Stimulated activated CD4-positive, alpha-beta T cell treated with anti-CD3 and anti-CD28 coated beads, Interleukin-12 subunit alpha, Interleukin-12 subunit beta, amount 100 ng/mL, for 4 hours (primary cell): Measurements from ENCODE around the gene OBP2B.
"Not testable (repeated sequence)": the region's sequence is repeated elsewhere in the genome, so short reads cannot be mapped to it uniquely, and the experiment has no call there.

Experiments
- DNase-seq: peaks from one replicate; pipeline ENCODE4 v3.0.0-alpha.2; 2020

OBP2B gene, protein sequence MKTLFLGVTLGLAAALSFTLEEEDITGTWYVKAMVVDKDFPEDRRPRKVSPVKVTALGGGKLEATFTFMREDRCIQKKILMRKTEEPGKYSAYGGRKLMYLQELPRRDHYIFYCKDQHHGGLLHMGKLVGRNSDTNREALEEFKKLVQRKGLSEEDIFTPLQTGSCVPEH

DNA sequence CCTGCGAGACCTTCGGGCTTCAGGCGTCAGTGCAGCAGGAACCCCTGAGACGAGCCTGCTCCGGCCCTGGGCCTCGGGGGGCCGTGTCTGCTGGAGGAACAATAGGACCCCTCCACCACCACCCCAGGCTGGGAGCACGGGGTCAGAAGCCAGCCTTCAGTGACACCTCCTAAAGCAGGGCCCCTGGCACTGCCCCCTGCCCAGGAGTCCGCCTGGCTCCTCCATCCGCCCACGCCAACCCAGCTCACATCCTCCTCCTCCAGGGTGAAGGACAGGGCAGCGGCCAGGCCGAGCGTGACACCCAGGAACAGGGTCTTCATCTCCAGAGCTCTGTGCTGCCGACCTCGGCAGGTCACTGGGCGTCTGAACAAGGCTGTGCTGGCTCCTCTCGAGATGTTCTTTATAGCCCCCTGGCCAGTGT, at the start of gene OBP2B:
Gene OBP2B (minus strand): TSS at position 371 of the 421 bp plus-strand sequence. CDS start 51 bp downstream, at position 320.
- not testable (repeated sequence) for DNase-seq

DNA sequence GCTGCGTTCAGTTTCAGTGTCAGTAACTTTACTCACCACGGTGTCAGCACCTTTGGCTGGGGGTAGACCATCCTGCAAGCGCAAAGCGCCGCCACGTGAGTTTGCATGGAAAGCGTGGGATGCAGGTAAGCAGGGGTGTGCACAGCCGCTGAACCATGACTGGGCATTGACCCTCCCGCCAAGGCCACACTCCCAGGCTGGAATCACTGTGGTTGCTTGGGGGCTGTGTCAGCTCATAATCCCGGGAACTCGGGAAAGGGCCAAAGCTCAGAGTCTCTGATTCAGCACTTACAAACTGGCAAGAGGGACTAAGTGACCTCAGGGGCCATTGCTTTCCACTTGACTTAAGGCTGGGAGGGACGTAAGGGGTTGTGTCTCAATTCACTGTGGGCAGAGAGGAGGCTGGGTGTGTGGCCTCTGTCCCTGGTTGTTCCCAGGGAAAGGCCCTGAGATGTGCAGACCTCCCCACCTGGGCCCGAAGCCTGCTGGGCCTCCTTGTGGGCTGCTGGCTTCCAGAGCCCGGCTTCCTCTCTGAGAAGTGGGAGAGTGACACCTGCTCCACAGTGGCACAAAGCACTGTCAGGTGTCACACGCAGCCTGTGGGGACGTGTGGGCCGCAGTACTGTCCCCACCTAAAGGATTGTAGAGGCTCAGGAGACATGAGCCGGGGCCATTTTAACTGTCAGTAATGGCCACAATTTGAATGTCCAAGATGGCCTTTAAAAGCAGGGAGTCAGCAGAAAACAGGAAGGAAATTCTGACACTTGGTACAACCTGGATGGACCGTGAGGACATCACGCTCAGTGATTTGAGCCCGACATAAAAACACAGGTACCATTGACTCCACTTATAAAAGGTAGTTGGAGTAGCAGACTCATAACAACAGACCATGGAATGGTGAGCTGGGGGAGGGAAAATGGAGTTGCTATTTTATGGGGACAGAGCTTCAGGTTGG, 49.3 kb upstream of the OBP2B start:
- no peak for DNase-seq

DNA sequence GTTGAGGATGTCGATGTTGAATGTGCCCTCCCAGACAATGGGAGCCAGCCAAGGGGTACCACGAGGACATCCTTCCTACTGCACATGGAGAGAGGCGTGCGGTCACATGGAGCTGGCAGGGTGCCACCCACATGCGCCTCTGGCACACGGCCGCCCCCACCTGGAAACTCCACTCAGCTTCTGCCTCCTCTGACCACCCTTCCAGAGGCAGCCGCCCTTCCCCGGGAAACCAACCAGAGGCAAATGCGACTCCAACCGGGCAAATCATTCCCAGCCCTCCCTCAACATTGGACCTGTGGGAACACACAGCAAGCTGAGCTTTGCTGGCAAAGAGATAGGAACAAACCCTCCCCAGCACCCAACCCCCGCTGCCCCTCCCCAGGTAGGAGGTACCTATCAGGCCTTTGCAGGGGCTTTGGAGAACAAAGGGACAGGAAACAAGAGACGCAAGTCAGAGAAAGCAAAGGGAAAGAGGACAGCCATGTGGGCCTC, 48.5 kb upstream of the OBP2B start:
- no peak for DNase-seq

DNA sequence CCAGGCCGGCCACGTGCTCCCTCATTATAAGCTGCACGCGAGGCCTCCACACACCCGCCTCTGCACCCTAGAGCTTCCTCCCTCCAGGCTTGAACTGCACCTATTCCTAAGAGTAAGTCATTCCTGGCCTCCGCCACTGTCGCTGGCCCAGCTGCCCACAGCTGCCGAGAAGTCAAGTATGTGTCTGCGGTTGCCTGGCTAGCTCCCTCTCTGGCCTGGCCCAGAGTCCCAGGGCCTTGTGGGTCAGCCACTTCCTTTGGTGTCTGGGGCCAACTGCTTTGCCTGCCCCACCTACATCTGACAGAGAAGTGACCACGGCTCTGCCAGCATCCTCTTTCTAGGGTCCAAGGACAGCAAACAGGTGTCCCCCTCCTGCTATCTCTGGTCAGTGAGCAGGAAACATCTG, 47.6 kb upstream of the OBP2B start:
- DNase-seq, result no peak

DNA sequence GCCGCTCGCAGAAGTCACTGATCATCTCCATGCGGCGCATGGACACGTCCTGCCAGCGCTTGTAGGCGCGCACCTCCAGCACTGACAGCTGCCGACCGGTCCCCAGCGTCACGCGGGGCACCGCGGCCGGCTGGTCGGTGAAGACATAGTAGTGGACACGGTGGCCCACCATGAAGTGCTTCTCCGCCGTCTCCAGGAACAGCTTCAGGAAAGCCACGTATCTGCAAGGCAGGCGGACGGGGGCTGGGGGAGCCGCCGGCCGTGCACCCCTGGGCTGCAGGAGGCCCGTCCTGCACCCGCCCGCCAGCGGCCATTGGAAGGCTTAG, 47.0 kb upstream of the OBP2B start:
- DNase-seq, result no peak

DNA sequence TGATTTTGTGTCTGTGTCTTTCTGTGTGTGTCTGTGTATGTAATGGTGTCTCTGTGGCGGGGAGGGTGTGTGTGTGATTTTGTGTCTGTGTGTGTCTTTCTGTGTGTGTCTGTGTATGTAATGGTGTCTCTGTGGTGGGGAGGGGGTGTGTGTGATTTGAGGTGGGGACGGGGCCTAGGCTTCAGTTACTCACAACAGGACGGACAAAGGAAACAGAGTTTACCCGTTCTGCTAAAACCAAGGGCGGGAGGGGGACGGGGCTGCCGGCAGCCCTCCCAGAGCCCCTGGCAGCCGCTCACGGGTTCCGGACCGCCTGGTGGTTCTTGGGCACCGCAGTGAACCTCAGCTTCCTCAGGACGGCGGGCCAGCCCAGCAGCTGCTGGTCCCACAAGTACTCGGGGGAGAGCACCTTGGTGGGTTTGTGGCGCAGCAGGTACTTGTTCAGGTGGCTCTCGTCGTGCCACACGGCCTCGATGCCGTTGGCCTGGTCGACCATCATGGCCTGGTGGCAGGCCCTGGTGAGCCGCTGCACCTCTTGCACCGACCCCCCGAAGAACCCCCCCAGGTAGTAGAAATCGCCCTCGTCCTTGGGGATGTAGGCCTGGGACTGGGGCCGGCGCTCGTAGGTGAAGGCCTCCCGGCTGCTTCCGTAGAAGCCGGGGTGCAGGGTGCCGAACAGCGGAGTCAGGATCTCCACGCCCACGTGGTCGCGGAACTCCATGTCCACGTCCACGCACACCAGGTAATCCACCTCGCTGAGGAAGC, 46.5 kb upstream of the OBP2B start:
- DNase-seq, result no peak

DNA sequence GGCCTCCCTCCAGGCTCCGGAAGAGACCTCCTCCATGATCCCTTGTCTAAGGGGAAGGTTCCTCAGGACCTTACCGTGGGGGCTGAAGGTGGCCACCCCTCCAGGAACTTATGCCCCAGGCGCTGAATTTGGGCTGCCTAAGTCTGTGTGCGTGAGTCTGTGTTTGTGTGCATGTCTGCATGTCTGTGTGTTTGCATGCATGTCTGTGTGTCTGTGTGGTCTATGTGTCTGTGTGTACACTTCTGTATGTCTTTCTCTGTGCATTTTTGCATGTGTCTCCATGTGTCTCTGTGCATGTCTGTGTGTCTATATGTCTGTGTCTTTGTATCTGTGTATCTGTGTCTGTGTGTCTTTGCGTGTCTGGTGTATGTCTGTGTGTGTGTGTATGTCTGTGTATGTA, 45.4 kb upstream of the OBP2B start:
- DNase-seq, result no peak

DNA sequence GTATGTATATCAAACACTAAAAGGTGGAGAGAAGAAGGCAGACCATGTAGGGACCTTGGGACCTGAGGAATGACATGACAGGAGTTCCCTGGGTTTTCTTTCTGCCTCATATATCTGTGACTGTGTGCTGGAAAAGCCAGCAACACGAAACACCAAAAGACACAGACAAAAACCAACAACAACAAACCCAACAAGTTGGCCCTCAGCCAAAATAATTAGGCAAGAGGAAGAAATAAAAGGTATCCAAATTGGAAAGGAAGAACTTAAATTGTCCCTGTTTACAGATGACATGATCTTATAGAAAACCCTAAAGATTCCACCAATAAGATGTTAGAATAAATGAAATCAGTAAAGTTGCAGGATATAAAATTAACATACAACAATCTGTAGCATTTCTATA, 44.2 kb upstream of the OBP2B start:
- no peak for DNase-seq

DNA sequence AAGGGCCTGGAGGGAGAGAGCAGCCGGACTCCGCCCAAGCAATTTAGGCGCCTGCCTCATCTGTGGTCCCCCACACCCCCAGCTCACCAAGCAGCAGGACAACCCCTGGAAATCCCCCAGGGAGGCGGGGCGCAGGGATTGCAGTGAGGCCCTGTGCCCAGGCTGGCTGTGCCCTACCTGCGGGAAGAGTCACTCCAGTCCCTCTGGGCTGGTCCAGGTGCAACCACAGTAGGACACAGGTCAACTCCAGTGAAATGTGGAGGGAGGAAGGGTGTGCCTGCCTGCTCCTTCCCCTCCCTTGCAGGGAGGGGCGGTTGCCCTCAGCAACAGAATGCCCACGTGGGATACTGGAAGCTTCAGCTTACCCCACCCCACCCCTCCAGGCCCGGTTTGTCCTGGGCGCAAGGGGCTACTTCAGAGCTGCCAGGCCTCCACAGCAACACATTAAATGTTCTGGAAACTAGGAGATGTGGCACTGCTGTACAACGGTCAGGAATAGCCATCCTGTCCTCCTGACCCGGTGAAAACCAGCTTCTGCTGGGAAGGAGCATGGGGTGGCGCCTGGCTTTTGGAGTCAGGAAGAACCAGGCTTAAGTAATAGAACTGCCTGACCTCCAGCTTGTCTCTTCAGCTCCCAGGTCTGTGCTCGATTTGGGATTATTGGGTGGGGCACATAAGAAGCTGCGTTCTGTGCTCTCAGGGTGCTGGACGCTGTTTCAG, 43.4 kb upstream of the OBP2B start:
- DNase-seq, result no peak

DNA sequence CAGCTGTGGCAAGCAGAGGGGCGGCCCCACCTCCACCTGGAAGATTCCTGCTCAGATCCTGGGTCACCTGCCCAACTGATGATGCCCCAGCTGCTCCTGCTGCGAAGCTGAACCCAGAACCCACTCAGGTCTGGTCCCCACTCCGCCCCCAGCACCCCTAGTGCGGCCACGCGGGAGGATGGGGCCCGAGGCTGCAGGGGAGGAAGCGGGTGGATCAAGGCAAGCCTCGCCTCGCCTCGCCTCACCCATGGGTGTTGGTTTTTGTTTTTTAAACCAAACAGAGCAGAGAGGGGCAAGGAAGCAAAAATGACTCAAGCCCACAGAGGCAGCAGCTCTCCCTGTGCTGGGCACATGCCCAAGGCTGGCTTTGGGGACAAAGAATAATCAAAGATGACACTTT, 42.7 kb upstream of the OBP2B start:
- DNase-seq, result no peak

DNA sequence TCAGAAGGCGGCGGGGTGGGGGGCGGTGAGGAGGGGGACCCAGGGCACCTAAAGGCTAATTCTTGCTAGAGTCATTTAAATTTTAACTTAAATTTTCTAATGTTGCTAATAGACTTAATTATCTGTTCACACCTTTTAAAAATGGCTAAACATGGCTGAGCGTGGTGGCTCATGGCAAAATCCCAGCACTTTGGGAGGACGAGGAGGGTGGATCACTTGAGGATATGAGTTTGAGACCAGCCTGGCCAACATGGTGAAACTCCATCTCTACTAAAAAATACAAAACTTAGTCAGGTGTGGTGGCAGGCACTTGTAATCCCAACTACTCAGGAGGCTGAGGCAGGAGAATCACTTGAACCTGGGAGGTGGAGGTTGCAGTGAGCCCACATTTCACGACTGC, 42.2 kb upstream of the OBP2B start:
- DNase-seq, result not testable (repeated sequence)

DNA sequence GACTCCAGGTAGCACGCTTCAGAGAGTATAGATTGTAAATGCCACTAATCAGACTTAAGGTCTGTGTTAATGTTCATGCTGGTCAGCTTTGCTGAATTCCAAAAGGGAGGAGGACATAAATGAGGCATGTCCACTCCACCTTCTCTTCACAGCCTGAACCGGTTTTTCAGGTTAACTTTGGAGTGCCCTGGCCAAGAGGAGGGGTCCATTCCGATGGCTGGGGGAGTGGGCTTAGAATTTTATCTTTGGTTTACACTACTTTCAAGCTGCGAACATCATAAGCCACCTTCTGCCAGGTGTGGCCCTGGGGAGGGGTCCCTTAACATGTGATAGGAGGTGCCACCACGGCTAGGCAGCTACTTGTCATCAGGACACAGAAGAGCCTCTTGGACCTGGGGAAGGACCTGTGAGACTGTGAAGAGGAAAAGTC, 41.7 kb upstream of the OBP2B start:
- no peak for DNase-seq

DNA sequence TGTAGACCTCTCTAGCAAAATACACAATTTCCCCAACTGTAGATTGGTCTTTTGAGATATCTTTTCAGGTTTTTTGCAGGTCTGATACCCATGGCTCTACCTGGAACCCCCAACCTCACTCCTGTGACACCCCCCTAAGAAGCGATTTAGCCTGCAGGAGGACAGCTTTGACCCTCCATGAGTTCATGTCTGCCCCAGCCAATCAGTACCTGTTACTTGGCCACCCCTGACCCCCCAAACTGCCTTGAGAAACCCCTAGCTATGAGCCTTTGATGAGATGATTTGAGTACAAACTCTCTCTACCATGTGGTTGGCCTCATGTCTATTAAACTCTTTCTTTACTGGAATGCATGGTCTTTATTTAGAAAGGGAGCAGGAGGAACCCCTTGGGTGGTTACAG, 40.3 kb upstream of the OBP2B start:
- DNase-seq, result no peak

DNA sequence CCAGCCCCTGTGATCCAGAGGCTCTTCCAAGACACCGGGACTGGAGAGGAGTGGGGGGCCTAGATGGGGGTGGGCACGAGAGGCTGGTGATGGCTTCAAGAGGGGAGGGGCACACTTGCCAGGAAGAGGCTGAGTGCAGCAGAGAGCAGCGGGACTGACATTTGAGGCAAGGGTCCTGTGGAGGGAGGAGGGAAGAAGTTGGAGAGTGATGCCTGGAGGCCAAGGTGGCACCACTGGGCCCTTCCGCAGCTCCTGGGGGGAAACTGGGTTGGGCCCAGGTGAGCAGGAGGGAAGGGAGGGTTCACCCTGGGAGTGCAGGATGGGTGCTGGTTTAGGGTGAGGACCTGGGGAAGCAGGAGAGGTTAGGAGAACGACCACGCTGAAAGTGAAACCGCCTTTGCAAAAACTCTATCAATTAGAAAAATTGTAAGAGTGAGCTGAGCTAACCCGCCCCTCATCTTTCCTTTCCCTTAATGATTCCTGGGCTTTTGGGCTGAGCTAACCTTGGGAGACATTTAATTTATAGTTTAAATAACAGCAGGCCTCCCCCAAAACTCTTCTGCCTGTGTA, 39.8 kb upstream of the OBP2B start:
- DNase-seq, result no peak

DNA sequence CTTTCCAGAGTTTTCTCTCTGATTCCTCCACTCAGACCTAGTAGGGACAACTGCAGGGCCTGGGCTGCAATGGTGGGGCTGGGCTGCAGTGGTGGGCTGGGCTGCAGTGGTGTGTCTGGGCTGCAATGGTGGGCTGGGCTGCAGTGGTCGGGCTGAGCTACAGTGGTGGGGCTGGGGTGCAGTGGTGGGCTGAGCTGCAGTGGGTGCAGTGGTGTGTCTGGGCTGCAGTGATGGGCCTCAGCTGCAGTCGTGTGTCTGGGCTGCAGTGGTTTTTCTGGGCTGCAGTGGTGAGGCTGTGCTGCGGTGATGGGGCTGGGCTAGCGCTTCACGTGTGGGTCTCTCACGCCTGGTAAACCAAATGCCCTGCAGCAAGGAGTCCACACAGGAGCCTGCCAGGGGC, 38.6 kb upstream of the OBP2B start:
- no peak for DNase-seq

DNA sequence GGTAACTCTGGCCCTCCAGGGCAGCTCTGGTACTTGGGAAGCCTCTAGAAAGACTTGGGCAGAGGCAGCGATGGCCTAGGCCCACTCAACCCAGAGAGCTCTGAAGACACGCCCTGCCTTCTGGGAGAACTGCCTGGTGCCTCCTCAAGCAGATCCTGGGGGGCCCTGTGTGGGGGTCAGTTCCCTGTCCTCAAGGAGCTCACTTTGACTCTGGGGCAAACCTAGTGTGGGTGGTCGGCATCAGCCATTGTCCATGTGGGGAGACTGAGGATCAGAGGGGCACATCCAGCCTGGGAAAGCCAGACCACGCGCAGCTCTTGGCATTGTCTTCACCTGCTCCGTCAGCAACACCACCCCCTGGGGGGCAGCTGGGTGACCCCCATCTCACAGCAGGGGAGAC, 37.9 kb upstream of the OBP2B start:
- DNase-seq, result no peak

DNA sequence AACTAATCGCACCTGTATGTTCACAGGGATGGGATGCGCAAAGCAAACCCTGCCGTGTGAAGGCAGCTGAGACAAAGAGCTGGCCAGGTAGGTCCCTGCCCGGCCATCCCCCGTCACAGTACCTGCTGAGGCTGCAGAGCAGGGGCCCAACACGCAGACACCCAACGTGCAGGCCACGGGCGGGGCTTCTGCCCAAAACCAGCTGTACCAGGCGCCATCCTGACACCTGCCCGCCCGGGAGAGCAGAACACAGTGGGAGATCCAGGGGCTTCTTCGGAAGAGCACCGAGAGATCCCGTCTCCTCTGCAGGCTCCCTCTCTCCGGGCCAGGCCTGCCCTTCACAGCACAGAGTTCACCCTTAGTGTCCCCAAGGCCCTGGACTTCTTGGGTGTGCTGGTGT, 37.5 kb upstream of the OBP2B start:
- no peak for DNase-seq

DNA sequence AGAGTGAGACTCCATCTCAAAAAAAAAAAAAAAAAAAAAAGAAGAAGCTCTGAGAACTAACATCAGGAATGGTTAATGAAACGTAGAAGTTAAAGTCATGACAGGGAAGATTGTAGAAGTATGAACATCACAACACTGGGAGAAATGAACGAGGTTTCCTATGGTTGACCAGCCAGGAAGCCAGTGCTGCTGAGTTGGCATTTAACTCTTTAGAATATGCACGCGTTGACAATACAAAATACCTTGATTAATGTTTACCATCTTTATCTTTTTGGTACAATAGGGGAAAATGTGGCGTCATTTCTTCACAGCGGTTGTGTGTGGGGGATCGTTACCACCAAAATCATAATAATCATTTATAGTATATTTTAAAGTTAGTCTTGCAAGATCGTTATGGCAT, 33.9 kb upstream of the OBP2B start:
- DNase-seq, result no peak

DNA sequence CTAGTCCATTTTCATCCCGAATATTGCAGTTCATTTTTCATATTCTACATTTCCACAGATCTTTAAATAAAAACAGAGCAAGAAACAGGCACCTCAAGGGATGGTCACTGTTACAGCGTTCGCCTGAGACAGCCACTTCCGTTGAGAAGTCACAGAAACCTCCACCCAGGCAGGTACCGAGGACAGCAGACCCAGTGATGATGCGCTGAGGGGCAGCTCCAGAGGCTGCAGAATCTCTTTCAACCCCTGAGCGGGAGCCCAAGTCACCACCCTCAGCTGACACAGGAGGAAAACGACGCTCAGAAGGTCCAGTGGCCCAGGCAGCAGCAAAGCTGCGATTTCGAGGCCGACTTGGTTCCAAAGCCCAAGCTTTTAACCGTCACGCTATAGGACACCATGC, 33.2 kb upstream of the OBP2B start:
- no peak for DNase-seq

DNA sequence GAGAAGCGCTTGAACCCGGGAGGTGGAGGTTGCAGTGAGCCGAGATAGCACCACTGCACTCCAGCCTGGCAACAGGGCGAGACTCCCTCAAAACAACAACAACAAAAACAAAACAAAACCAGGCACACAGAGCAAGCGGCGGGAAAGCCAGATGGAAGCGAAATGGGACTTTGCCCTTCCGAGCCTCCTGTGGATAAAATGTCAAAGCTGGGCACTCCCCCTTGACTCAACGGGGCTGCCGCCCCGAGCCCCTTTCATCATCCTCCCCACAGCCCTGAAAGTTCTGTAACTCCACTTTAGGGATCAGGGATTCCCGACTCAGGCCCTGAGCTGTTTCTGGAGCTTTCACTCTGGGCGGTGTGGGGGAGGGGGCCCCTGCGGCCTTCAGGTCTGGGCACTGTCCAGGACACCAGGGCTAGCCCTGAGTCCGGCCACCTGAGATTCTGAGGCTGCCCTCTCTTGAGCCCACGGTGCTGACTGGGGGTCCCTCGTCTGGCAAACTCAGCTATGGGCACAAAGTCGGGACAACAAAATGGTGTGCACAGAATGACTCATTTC, 30.6 kb upstream of the OBP2B start:
- no peak for DNase-seq

DNA sequence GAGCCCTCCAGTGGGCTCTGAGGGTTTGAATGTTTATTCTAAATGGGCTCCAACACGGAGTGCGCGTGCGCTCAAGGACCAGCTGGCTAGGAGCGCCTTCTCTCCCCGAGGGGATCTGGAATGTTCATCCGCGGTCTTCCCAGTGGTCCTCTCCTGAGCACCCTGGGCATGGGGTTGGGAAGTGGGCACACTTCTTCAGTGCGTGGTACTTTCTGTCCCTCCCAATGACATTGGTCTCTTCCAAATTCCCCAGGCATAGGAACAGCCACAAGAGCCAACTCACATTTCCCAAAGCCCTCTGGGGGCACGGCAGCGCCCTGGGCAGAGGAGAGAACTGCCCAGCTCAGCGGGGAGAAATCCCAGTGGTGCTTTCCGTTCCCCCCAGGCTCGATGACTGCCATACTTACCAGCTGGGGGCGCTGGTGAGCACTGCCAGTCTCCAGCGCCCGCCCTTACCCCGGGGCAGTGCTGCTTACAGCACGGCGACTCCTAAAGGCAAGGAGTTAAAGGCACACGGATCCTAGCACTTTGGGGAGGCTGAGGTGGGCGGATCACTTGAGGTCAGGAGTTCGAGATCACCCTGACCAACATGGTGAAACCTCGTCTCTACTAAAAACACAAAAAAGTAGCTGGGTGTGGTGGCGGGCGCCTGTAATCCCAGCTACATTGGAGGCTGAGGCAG, 29.9 kb upstream of the OBP2B start:
- peak; percentile 62 for DNase-seq
